Cerebellar cortex (tissue), 1 donor: ENCODE data around the gene INPP4A.

Experiments
- DNase-seq: peaks from one replicate; pipeline ENCODE4 v3.0.0-alpha.2; 2015; ENCODE audit warnings: low spot score

Gene INPP4A

DNA sequence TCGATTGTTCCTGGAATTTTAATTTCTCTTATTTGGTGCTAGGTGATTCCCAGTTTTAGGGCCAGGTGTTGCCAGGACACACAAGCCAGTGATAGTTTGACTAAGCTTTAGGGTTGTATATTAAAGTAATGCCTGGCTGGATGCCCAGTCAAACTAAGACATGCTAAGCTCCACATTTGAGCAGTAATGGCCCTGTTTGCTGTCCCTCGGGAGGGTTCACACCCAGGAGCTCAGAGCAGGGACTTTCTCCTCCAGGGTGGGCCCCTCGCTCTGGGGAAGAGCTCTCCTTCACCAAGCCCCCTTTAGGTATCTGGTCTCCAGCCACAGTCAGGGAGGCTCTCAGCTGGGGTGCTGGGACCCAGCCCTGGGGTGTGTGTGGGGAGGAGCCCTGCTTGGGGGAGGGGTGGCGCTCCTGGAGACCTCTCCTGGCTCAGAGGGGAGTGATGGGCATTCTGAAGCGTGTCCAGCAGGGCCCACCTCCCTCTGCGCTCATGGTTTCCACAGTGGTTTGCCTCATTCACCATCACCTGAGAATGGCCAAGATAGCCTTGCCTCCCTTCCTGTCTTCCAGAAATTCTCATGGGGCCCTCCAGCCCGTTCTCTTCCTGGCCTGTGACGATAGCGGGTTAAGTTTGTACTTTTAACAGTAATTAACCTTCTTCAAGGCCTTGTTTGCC is 31.7 kb downstream of the INPP4A start:
- no peak for DNase-seq

DNA sequence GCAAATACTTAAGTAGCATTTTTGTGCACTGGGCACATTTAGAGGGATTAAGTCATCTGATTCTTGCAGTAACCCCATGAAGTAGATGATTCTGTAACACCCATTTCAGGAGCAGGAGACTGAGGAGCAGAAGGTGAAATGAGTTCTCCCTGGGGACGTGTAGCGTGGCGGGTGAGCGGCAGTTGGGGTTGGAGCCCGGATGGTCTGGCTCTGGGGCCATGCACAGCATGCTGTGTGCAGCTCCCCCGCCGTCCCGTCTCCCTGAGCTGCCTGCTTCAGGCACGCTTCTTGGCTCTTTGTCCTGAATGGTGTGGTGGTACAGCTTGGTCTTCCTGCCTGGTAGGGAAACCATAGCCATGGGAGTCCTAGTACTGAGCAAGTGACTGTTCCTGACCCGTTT is 32.4 kb downstream of the INPP4A start:
- no peak for DNase-seq

DNA sequence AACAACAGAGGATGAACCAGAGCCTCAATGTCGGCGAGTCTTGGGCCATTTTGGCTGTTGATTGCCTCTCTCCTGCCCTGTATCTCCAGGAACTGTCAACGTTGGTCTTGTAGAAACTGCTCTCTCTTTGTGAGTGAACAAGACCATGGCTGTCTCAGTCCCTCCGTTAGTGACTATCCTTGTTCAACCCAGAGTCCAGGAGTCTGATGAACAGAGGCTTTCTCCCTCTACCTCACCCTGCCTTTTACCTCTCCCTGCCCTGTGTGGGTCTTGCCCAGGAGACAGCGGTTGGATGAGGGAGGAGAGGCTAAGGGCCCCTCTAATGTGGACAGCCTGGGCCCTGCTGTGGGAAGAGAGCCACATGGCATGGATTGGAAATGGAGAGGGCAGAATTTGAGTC is 32.8 kb downstream of the INPP4A start:
- DNase-seq: no peak

DNA sequence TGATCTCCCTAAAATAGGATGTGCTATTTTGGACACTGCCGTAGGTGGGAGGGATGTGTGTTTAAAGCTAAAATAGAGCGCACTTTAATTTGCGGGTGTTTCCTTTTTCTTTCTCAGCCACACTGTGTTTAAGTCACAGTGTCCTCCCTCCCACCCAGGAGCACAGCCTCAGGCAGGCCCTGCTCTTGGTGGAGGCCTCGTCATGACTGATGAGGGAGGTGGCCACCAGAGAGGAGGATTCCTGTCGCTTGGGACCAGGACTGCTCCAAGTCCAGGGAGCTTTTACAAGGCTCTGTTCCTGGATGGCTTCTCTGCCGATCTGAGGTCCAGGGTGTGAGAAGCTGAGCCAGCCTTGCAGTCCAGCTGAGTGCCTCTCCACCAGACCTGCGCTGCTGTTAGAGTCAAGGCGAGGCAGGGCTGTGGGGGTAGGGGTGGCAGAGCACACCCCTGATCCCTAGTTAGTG is 33.5 kb downstream of the INPP4A start:
- DNase-seq: no peak

DNA sequence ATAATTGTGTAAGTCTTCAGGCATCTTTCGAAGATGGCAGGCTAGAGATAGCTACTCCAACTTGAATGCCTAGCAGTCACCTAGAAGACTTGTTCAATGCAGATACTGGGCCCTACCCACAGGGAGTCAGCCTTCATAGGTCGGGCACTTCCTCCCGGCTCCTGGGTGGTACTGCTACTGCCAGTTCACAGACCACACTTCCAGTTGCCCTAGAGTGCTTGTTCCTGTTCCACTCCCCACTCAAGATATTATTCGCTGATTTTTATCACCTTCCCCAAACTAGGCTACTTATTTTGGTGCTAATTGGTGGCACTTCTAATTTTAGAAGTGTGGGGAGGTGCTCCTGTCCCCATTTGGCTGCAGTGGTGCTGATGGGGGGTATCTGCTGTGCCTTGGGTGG is 34.2 kb downstream of the INPP4A start:
- no peak for DNase-seq

DNA sequence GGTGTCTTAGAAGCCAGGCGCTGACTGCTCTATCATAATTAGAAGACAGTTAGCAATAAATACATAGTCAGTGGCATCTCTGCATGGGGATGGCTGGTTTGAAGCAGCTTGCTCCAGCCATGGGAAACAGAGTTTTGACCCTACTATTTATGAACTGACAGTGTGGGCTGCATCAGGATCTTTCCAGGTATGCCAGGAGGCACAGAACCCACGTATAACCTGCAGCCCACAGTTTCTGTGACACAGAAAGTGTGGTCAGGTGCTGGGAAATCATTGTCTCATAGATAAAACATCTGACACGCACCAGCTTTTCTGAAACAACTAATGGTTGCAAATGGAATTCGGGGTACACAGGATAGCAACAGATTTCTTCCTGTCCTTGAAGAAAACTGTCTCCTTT is 34.7 kb downstream of the INPP4A start:
- DNase-seq: no peak

DNA sequence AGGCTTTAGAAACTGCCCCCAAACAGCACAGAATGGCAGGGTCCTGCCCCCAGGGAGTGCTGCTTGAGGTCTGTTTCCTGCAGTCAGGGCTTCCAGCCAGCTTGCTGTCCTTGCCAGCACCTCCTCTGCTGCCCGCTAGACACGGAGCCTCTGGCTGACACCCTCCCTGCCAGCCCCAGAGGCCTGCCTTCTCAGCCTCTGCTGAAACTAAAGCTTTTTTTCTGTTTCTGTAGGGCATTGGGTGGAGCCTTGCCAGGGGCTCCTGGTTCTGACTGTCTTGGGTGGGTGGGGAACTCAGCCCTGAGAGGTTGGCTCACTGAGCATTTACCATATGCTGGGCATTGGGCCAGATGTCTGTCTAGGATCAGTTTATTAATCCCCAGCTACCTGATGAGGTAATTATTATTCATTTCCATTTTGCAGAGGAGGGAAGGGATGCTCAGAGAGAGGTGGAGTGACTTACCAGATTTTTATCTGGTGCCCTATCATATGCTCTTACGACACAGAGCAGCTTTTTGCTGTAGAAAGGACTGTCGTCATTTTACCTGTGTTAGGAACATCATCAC is 35.4 kb downstream of the INPP4A start:
- peak; percentile 69 for DNase-seq

DNA sequence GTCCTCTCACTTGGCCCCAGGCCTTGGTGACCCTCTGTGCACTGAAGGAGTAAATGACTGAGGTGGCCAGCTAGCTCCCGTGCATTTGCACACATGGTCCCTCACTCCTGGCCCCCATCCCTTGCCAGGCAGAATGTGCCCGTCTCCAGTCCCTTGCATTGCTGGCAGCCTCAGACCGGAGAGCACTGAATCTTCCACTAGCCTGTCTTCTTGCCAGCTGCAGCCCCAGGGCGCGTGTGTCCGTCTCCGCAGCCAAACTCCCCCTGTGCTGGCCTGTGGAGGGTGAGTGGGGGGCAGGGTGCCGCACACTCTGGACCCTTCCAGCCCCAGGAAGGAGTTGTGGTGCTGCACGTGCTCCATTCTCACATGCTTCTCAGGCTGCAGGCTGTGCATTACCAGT is 35.9 kb downstream of the INPP4A start:
- DNase-seq: peak; percentile 68

DNA sequence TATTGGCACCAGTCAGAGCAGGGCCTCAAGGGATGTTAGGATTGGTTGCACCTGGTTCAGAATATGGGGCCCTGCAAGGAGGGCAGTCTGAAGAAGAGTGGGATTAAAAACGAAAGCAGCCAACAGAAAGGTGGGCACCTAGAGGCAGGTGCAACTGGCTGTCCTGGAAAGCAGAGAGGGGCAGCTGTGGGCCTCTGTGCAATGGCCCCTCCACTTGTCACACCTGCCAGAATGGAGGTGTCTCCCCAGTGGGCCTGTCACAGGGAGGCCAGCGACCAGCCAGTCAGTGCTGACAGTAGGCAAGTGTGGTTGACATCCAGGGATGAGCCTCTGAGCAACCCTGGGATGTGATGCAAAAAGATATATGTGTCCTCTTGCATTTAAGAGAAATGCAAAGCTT is 37.7 kb downstream of the INPP4A start:
- no peak for DNase-seq

DNA sequence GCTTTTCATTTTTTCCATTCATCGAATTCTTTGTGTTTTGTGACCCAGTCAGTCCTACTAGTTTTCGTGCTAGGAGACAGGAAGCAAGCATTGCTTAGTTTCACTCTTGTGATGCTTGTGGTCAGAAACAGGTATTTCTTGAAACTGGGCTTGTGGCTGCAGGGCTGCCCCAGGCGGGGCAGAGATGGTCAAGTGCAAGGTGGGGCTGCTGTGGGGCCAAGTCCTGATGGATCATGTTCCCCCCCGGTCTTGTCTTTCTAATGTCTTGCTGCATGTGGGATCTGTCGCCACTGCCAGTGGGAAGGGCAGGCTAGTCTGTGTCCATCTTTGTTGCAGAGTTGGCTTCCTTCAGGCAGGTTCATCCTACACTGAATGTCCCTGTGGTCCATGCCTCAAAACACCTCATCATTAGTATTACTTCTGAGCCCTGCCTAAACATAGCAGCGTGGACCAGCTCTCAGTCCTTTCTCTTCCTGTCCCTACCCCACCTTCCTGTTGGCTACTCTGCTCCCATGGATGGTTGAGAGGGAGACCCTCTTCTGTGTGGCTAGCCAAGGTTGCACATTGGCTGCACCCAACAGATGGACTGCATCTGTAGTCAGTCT is 38.7 kb downstream of the INPP4A start:
- DNase-seq: no peak

DNA sequence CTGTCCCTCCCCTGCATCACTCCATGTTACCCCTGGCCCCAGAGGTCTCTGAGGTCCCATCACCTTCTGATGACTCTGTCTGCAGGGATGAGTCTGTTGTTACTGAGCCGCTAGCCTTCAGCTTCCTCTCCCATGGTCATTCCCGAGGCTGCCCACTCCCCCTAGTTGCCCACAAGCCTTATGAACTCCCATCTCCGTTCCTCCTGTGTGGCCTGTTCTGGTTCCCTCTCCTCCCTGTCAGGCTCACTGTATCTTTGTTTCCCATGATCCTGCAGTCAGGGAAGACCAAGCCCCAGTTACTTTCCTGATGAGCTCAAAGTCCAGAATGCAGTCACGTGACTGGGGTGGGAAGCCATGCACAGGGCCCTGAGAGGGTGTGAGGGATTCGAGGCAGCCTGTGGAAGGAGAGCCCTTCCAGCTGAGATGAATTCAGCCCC is 39.5 kb downstream of the INPP4A start:
- no peak for DNase-seq

DNA sequence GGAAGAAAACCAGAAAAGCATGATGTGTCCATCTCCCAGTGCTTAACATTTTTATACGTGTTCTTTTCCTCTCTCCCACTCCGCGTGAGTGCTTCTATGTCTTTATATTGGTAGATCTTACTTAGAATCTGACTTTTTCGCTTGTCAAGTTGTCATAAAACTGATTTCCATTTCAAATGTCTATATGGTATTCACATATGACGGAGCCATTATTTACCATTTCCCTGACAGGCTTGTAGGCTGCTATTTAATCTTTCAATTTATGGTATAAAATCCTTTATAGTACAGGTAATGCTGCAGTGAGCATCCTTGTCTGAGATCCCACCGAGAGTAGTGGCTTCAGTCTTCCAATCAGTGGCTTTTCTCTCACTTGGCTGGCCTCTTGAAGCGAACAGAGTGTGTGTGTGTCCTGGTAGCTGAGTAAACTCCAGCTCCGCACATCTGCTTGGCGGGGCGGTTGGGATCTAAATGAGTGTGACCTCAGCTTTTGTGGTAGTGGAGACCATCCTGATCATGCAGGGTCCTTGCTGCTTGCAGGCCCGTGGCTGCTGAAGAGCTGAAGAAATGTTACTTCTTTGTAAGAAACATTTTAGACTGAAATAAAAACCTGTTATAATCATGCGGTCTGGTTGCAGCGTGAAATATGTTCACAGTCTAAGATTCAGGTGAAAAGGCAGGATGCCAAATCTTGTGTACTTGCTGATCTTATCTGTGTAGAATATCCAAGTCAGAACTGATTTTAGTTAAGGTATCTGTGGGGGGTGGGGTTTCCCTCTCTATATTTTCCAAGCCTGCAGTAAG is 40.2 kb downstream of the INPP4A start:
- no peak for DNase-seq

DNA sequence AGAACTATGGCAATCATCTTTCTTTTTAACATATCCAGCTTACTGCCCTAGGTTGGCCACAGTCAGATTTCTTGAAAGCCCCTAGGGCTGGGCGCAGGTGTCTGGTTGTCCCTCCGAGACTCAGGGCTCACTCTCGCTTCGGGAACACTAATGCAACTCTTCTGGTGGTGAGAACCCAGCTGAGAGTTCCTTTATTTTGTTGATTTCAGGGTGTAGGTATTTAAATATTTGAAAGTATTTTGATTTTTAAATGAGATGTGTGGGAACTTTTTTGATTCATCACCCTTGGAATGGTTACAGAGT is 40.7 kb downstream of the INPP4A start:
- DNase-seq: no peak

DNA sequence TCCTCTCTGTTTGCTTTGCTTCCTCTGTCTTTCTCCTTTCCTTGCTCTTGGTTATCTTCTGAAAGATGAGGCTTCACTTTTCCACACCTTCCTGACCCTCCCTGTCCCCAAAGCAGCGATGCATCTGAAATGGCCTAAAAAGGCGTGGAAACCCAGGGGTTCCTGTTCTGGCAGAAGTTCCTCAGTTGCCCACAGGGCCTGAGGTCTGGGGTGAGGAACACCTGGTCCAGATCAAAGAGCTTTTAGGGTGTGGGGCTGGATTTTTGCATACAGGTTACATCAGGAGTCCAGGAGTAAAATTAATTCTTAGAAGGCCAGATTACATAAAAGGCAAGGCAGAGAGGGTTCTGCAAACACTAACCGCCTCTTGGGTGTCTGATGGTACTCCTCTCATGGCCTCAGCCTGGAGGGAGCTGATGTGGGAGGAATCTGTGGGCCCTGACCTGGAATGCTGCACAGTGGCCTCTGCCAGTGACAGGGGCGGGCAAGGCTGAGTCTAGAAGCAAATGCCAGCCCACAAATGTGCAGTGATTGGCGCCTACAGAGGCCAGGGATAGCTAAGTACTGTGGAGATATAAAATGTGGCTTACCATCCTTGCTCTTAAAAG is 41.8 kb downstream of the INPP4A start:
- no peak for DNase-seq

DNA sequence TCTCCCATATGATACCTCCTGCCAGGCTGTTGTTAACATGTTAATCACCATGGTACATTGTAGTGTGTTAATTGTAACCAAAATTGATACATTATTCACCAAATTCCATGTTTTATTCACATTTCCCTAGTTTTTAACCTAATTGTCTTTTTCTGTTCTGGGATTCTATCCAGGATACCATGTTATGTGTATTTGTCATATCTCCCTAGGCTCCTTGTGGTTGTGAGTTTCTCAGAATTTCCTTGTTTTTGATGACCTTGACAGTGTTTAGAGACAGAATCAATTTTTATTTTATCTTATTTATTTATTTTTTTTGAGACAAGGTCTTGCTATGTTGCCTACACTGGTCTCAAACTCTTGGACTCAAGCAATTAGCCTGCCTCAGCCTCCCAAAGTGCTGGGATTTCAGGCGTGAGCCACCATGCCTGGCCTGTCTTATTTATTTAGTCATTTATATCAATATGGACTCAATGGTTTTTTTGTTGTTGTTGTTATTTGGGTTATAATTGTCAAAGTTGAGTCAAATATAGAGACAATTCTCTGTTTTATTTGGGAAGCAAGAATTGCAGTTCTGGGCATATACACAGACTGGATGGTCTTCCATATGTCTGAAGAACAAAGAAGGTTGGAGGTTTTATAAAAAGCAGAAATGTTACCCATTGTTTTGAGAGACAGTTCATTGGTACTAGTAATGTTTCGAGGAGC is 42.6 kb downstream of the INPP4A start:
- DNase-seq: no peak

DNA sequence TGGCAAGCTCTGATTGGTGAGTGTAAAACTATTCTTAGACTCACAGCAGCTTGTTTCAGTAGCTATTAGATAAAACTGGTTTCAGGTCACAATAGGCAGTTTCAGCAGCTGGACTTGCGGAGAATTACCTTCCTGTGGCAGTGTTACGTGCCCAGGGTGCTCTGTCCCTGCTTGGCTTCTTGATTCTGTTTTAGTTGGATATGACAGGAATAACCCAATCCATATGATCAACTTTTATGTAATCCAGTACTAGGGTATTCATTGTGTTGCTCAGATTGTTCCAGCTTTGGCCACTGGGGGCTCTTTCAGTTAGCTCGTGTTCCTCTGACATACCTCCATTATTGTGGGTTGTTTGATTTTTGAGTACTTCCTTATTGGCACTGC is 43.1 kb downstream of the INPP4A start:
- peak; percentile 42 for DNase-seq

DNA sequence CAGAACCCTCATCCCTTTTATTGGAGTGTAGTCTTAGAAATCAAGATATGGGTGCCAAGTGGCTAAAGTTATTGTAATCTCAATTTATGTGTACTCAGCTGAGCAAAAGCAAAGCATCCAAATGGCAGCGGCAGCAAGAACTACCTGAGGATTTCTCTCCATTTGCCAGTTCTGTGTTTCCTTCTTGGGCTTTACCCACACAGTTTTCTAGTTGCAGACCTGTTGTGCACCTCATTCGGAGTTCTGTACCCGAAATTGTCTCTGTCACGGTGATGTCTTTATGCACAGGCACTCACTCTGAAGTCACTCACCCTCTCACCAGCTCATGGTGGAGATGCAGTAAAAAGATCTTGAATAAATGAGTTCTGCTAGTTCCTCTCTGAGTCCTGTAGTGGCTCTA is 43.6 kb downstream of the INPP4A start:
- no peak for DNase-seq

DNA sequence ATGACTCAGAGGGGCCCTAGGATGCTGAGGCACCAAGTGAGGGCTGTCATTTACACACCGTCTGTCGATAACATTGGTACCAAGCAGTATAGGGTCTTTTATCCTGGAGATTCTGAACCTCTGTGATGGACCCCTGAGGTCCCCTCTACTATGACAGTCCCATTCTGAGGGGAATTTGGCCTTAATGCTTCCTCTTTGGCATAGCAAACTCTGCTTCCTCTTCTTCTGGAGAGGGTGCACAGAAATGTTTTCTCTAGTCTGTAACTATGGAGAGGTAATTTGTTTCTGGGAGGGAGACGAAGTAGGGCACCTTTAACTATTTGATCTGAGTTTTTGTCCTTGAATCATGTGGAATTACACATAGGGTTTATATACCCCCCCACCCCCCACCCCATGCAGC is 44.8 kb downstream of the INPP4A start:
- no peak for DNase-seq

DNA sequence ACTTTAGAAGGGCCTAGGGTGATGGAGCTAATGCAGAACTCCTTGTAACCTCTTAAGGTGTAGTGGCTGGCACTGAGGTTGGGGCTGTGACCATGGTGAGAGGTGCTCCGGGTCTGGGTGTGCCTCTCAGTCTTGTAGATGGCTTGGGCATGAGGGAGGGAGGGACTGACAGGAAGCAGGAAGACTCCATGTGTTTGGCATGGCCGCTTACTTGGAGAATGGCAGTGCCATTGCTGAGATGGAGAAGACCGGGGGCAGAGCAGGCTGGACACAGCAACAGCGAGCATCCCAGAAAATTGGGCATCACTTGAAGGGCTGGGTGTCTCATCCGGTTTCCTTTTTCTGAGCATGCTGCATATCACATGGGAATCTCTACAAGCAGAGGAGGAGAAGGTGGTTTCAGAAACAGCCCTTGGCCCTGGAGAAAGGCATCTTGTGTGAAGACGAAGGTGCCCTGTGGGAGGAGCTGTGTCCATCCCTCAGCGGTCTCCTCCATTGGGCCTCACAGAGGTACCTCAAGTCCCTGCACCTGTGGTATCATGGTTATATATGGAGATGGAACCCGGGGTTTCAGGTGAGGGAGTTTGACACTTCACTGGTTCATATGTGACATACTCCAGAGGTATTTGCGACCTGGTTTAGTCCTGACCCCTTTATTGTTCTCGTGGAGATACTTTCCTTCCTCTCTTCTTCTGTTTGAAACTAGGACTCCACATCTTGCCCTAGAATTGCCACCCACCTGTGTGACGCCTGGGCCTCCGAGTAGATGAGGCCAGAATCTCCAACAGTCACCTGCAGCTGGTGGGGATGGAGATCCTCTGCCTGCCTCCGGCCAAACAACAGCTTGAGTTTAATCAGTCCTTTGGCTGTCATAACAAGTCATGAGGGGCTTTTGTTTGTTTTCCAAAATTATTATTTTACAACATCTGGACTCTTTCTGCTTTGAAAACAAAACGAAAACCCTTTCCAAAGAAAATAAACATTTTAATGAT is 45.6 kb downstream of the INPP4A start:
- DNase-seq: no peak

DNA sequence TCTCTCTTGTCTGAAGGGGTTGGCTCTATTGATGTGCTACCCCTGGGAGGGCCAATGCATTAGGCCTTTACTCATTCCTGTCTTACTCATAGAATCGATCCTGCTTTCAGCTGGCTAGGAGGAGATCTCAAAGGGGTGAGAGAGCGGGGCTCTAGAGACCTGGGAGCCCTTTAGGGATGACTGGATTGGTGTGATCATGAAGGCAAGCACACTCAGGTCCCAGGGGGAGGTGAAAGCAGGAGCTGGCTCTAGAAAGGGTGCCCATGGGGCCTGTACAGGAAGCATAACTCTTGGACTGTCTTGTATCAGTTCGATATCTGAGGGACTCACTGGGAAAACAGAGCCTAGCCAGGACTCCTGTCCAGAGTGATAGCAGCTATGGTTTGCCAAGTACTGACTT is 47.8 kb downstream of the INPP4A start:
- no peak for DNase-seq

DNA sequence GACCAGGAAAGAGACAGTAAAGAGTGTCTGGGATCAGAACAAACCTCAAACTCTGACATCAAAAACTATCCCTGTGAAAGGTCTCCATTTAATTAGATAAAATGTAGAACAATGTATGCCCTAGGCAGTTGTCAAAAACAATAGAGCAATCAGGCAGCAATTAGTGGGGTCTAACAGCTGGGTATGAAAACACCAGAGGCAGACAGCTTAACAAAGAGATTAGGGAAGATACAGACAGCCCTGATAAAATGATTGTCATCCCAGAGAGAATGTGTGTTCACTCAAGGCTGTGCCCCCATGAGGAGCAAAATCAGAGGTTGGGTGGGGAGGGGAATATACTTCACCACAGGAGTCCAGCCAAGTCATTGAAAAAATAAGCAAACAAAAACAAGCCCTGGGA is 50.0 kb downstream of the INPP4A start:
- DNase-seq: no peak
